Astrocyte (in vitro differentiated cells and primary cell): ENCODE results near the gene RAVER2. TPM values are rescaled to one million over a fixed set of nuclear protein-coding genes. Genes with fewer than 3 reads are reported as not detected.
"Not testable (repeated sequence)": the region's sequence is repeated elsewhere in the genome, so short reads cannot be mapped to it uniquely, and the experiment has no call there.

Experiments
- DNase-seq: peaks from one replicate; pipeline ENCODE4 v3.0.0-alpha.2; 2010; ENCODE audit warnings: low read depth
- FAIRE-seq: peaks from 2 replicates; lab custom pipeline; 2011; peaks lifted over from hg19 to GRCh38; lab: Jason Lieb, UNC
- H2AFZ ChIP-seq: 2 replicates; pipeline ENCODE4 v1.6.0; 2012; ENCODE audit warnings: low read depth, low read length, inconsistent platforms
- H3K27ac ChIP-seq: 2 replicates; pipeline ENCODE4 v1.5.1; 2011; ENCODE audit warnings: low read depth, low read length, inconsistent platforms
- H3K27me3 ChIP-seq: 2 replicates; pipeline ENCODE4 v1.6.0; 2011; ENCODE audit warnings: low read length, inconsistent platforms; ENCODE audit not compliant: insufficient read depth
- H3K36me3 ChIP-seq: 2 replicates; pipeline ENCODE4 v1.5.1; 2011; ENCODE audit warnings: low read length, inconsistent platforms; ENCODE audit not compliant: insufficient read depth
- H3K4me1 ChIP-seq: 2 replicates; pipeline ENCODE4 v1.5.1; 2011; ENCODE audit warnings: low read length, inconsistent platforms; ENCODE audit not compliant: insufficient read depth
- H3K4me2 ChIP-seq: 2 replicates; pipeline ENCODE4 v1.6.0; 2012; ENCODE audit warnings: low read length, inconsistent platforms
- H3K4me3 ChIP-seq: 2 replicates; pipeline ENCODE4 v1.5.1; 2011; ENCODE audit warnings: low read depth, mild to moderate bottlenecking, low read length, inconsistent platforms; ENCODE audit not compliant: insufficient read depth
- H3K79me2 ChIP-seq: 2 replicates; pipeline ENCODE4 v1.6.0; 2012; ENCODE audit warnings: mild to moderate bottlenecking, low read length, inconsistent platforms; ENCODE audit not compliant: insufficient read depth
- H3K9ac ChIP-seq: 2 replicates; pipeline ENCODE4 v1.6.0; 2012; ENCODE audit warnings: mild to moderate bottlenecking, low read length, inconsistent platforms
- H3K9me3 ChIP-seq: 2 replicates; pipeline ENCODE4 v1.5.1; 2012; ENCODE audit warnings: low read depth, mild to moderate bottlenecking, low read length, inconsistent platforms; ENCODE audit not compliant: insufficient read depth
- H4K20me1 ChIP-seq: 2 replicates; pipeline ENCODE4 v1.6.0; 2012; ENCODE audit warnings: low read length, inconsistent platforms; ENCODE audit not compliant: insufficient read depth
- H3K27ac Mint-ChIP-seq: one replicate; pipeline ENCODE4 v1.8.0; 2021; ENCODE audit warnings: mild to moderate bottlenecking, mixed read lengths; ENCODE audit not compliant: unreplicated experiment
- H3K27me3 Mint-ChIP-seq: one replicate; pipeline ENCODE4 v1.8.0; 2021; ENCODE audit warnings: low read depth, mixed read lengths; ENCODE audit not compliant: unreplicated experiment
- H3K36me3 Mint-ChIP-seq: one replicate; pipeline ENCODE4 v1.8.0; 2021; ENCODE audit warnings: low read depth, mixed read lengths; ENCODE audit not compliant: unreplicated experiment
- H3K4me1 Mint-ChIP-seq: one replicate; pipeline ENCODE4 v1.8.0; 2021; ENCODE audit warnings: low read depth, mixed read lengths; ENCODE audit not compliant: unreplicated experiment
- H3K4me3 Mint-ChIP-seq: one replicate; pipeline ENCODE4 v1.8.0; 2021; ENCODE audit warnings: mild to moderate bottlenecking, moderate library complexity, mixed read lengths; ENCODE audit not compliant: unreplicated experiment
- H3K9me3 Mint-ChIP-seq: one replicate; pipeline ENCODE4 v1.8.0; 2021; ENCODE audit warnings: mild to moderate bottlenecking, mixed read lengths; ENCODE audit not compliant: unreplicated experiment
- EZH2 ChIP-seq: IDR thresholded peaks from 2 replicates; pipeline ENCODE4 v1.6.1; 2012; ENCODE audit warnings: mild to moderate bottlenecking, low read length, inconsistent platforms; ENCODE audit not compliant: insufficient read depth
- total RNA-seq: library from RNA; stranded (reverse); gene quantifications from 2 replicates; pipeline ENCODE4 v1.2.1, GENCODE V29; 2021
- TF ChIP-seq, protein P1 (sequence below): IDR thresholded peaks from 2 replicates; pipeline ENCODE4 v1.5.1; 2011; ENCODE audit warnings: low read depth, mild to moderate bottlenecking, inconsistent platforms, low read length, moderate library complexity; ENCODE audit not compliant: insufficient read depth

The RAVER2 gene
- total RNA-seq, 1 donor from 2014 or later = 7.1 TPM

GRCh38 chr1:64766429-64766828, 21.6 kb downstream of the RAVER2 start:
- FAIRE-seq = no peak

GRCh38 chr1:64769482-64769881, 24.6 kb downstream of the RAVER2 start:
- Histone ChIP-seq H3K79me2 (no peaks in the 10 kb centered on the region), H3K27me3 (no peaks in the 10 kb centered on the region), H3K4me3 (no peak overlapping the region), H3K9ac (no peak overlapping the region), H3K27ac (no peak overlapping the region), H4K20me1 (no peaks in the 10 kb centered on the region), H3K4me1 (no peaks in the 10 kb centered on the region), H2AFZ (no peak overlapping the region), H3K9me3 (no peaks in the 10 kb centered on the region), H3K36me3 (no peaks in the 10 kb centered on the region), H3K4me2 (no peak overlapping the region)
- H3K4me1 Mint-ChIP-seq = no peaks in the 10 kb centered on the region
- DNase-seq (no peak), FAIRE-seq (no peak)
- peaks cover 3% of the 10 kb centered on the region for H3K9me3 Mint-ChIP-seq
- TF ChIP-seq EZH2 = no peak
- TF ChIP-seq, protein P1, sequence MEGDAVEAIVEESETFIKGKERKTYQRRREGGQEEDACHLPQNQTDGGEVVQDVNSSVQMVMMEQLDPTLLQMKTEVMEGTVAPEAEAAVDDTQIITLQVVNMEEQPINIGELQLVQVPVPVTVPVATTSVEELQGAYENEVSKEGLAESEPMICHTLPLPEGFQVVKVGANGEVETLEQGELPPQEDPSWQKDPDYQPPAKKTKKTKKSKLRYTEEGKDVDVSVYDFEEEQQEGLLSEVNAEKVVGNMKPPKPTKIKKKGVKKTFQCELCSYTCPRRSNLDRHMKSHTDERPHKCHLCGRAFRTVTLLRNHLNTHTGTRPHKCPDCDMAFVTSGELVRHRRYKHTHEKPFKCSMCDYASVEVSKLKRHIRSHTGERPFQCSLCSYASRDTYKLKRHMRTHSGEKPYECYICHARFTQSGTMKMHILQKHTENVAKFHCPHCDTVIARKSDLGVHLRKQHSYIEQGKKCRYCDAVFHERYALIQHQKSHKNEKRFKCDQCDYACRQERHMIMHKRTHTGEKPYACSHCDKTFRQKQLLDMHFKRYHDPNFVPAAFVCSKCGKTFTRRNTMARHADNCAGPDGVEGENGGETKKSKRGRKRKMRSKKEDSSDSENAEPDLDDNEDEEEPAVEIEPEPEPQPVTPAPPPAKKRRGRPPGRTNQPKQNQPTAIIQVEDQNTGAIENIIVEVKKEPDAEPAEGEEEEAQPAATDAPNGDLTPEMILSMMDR = no peak
- peaks cover 3% of the 10 kb centered on the region for H3K36me3 Mint-ChIP-seq
- no peak overlapping the region for H3K4me3 Mint-ChIP-seq
- no peak overlapping the region for H3K27ac Mint-ChIP-seq
- no peaks in the 10 kb centered on the region for H3K27me3 Mint-ChIP-seq

More at GRCh38 chr1:64766429-64766828, 21.6 kb downstream of the RAVER2 start:
- Histone ChIP-seq H3K4me2 (no peak overlapping the region), H3K36me3 (no peaks in the 10 kb centered on the region), H3K9ac (no peak overlapping the region), H3K4me1 (no peaks in the 10 kb centered on the region), H3K9me3 (no peaks in the 10 kb centered on the region), H3K27me3 (no peaks in the 10 kb centered on the region), H3K4me3 (no peak overlapping the region), H2AFZ (no peak overlapping the region), H3K27ac (no peak overlapping the region), H3K79me2 (no peaks in the 10 kb centered on the region), H4K20me1 (no peaks in the 10 kb centered on the region)
- Mint-ChIP-seq H3K36me3 (peaks cover 3% of the 10 kb centered on the region), H3K4me3 (no peak overlapping the region), H3K9me3 (peaks cover 3% of the 10 kb centered on the region), H3K27me3 (no peaks in the 10 kb centered on the region), H3K27ac (no peak overlapping the region), H3K4me1 (no peaks in the 10 kb centered on the region)
- no peak for DNase-seq
- TF ChIP-seq EZH2 = no peak
- TF ChIP-seq, protein P1 = no peak

DNA sequence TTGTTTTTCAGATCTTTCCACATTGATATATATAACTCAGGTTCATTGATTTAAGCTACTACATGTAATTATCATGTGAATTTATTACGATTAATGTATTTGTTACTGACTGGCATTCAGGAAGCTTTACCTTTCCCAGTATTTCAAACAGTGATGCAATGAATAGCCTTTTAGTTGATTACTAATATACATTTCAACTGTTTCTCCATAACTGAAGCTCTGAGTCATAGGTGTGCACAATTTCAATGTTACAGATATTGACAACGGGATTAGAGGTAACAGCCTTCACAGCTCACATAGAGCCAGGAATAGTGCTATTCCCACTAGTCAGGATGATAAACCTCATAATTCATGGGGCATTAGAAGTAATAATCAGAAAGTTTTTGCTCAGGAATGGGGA, 25.1 kb downstream of the RAVER2 start:
- Histone ChIP-seq H3K4me3 (no peak overlapping the region), H3K79me2 (no peaks in the 10 kb centered on the region), H3K9me3 (no peaks in the 10 kb centered on the region), H3K4me2 (no peak overlapping the region), H2AFZ (no peak overlapping the region), H3K27me3 (no peaks in the 10 kb centered on the region), H3K4me1 (no peaks in the 10 kb centered on the region), H3K27ac (no peak overlapping the region), H3K36me3 (no peaks in the 10 kb centered on the region), H4K20me1 (no peaks in the 10 kb centered on the region), H3K9ac (no peak overlapping the region)
- no peak overlapping the region for H3K4me3 Mint-ChIP-seq
- FAIRE-seq (no peak), DNase-seq (no peak)
- peaks cover 3% of the 10 kb centered on the region for H3K9me3 Mint-ChIP-seq
- H3K27me3 Mint-ChIP-seq = no peaks in the 10 kb centered on the region
- peaks cover 3% of the 10 kb centered on the region for H3K36me3 Mint-ChIP-seq
- TF ChIP-seq, protein P1 = no peak
- no peak for TF ChIP-seq EZH2
- no peak overlapping the region for H3K27ac Mint-ChIP-seq
- H3K4me1 Mint-ChIP-seq = no peaks in the 10 kb centered on the region

- not testable (repeated sequence) for H3K4me1 Mint-ChIP-seq, H3K9ac ChIP-seq, H3K4me3 ChIP-seq, DNase-seq, H3K4me3 Mint-ChIP-seq, H3K27ac ChIP-seq, H3K79me2 ChIP-seq, H3K27ac Mint-ChIP-seq, FAIRE-seq, H3K36me3 ChIP-seq, H3K9me3 ChIP-seq, H4K20me1 ChIP-seq, H3K27me3 ChIP-seq, H3K27me3 Mint-ChIP-seq, H3K4me1 ChIP-seq, H3K36me3 Mint-ChIP-seq, H3K9me3 Mint-ChIP-seq, H3K4me2 ChIP-seq, H2AFZ ChIP-seq
These were observed 28.4 kb downstream of the RAVER2 start for GRCh38 chr1:64773306-64773705.
